ENCODE data around the gene CPT1C. TPM values are rescaled to one million over a fixed set of nuclear protein-coding genes. Genes with fewer than 3 reads are reported as not detected.

The CPT1C gene
- total and polyA plus RNA-seq, 2 of the 4 experiments (the other 2 are of a cell fraction), result 14.2 to 56.1 TPM

GRCh38 chr19:49739098-49739497 lies 48.2 kb downstream of the CPT1C start:
- H4K91ac ChIP-seq (ENCODE audit: insufficient read depth, low read depth, low read length), result no peak overlapping the region
- no peak overlapping the region for H2BK15ac ChIP-seq (ENCODE audit: low read depth, low read length)
- intact Hi-C loops (cut with micrococcal nuclease), result no loop called here
- no peaks in the 10 kb centered on the region for H3K9me1 ChIP-seq (ENCODE audit: insufficient read depth, low read length)
- ATAC-seq (ENCODE audit: low read depth) (no peak), DNase-seq (no peak)
- POLR2A ChIA-PET (ENCODE audit: unreplicated experiment), result no interaction called here
- H3K4me2 ChIP-seq (ENCODE audit: low read depth, low read length), result no peak overlapping the region
- no peak overlapping the region for H2BK5ac ChIP-seq (ENCODE audit: low read depth, low read length, poor library complexity, severe bottlenecking)
- H3K4me1 ChIP-seq (ENCODE audit: control insufficient read depth, insufficient read depth, low read length), result no peaks in the 10 kb centered on the region
- BruUV-seq (replicated peaks), result no TSS peak
- no peak overlapping the region for H3K23ac ChIP-seq (ENCODE audit: low read depth, low read length)
- H2AFZ ChIP-seq (replicated peaks; ENCODE audit: low read length, poor library complexity), result no peak overlapping the region
- TF ChIP-seq BHLHE40 (IDR thresholded peaks at IDR 0.05; ENCODE audit: low read depth, low read length) (no peak), CHD1 (IDR thresholded peaks at IDR 0.05; ENCODE audit: low read depth, low read length) (no peak), NFE2L2 (IDR thresholded peaks at IDR 0.05; ENCODE audit: low read depth, low read length) (no peak), CEBPB (IDR thresholded peaks at IDR 0.05; ENCODE audit: low read depth, low read length) (no peak)
- CTCF ChIA-PET, result no interaction called here
- no peak overlapping the region for H3K14ac ChIP-seq (replicated peaks; ENCODE audit: low read depth, low read length)
- H2AK9ac ChIP-seq (replicated peaks; ENCODE audit: low read depth, low read length, poor library complexity), result no peak overlapping the region
- H3K27ac ChIP-seq (ENCODE audit: insufficient read depth, low read length), result no peak overlapping the region
- no peak overlapping the region for H3K56ac ChIP-seq (ENCODE audit: extremely low read depth, insufficient read depth, low read length)
- no peak overlapping the region for H3K9ac ChIP-seq (ENCODE audit: low read depth, low read length)
- in situ Hi-C loops (cut with MboI; ENCODE audit: low sequenced_read_pairs), result no loop called here
- H4K8ac ChIP-seq (ENCODE audit: low read depth in 2 of 2, low read length in 2 of 2), result no peak overlapping the region
- no peak overlapping the region for H3K18ac ChIP-seq (ENCODE audit: low read depth, low read length)
- no peak overlapping the region for H2BK20ac ChIP-seq (ENCODE audit: low read depth, low read length)
- no peak overlapping the region for H4K5ac ChIP-seq (ENCODE audit: low read depth, low read length)
- no peaks in the 10 kb centered on the region for H3K79me1 ChIP-seq (ENCODE audit: low read depth in 1 of 2, low read length in 2 of 2)
- H2AK5ac ChIP-seq (ENCODE audit: low read depth, low read length), result no peak overlapping the region
- H3K27me3 ChIP-seq (ENCODE audit: control insufficient read depth, insufficient read depth, low read length), result no peaks in the 10 kb centered on the region; the same call in 1 of the 2 replicates
- H3K4ac ChIP-seq (ENCODE audit: low read depth, low read length), result no peak overlapping the region
- no peak overlapping the region for H2BK120ac ChIP-seq (ENCODE audit: low read depth, low read length)
- no peaks in the 10 kb centered on the region for H3K9me3 ChIP-seq (ENCODE audit: control insufficient read depth, insufficient read depth, low read length)
- no CpG with 5 or more reads among the region's 1 CpG for WGBS, 2 experiments (ENCODE audit: extremely low coverage in 2 of 2, insufficient read length in 1 of 2)
- H3K36me3 ChIP-seq (ENCODE audit: control insufficient read depth, insufficient read depth, low read length), result no peaks in the 10 kb centered on the region
- dilution Hi-C loops (cut with HindIII; ENCODE audit: low sequenced_read_pairs, unreplicated experiment), result no loop called here
- H3K4me3 ChIP-seq (ENCODE audit: insufficient read depth, low read depth, low read length), result no peak overlapping the region
- no peaks in the 10 kb centered on the region for H4K20me1 ChIP-seq (ENCODE audit: insufficient read depth, low read length)
